HG03457 (cell line): ENCODE data around the gene IGSF3.

ENCODE experiments used
- ATAC-seq: cut with Tn5 transposase; IDR thresholded peaks from one replicate; pipeline ENCODE4 v1.9.1; 2021; ENCODE audit warnings: moderate number of reproducible peaks; ENCODE audit not compliant: unreplicated experiment

IGSF3 gene

GRCh38 chr1:116686723-116687352 is 19.3 kb upstream of the IGSF3 start:
- no peak for ATAC-seq

- ATAC-seq = no peak
These were observed 18.6 kb upstream of the IGSF3 start for GRCh38 chr1:116686175-116686574.

- no peak for ATAC-seq
These were observed 17.0 kb upstream of the IGSF3 start for GRCh38 chr1:116684575-116684974.

- no peak for ATAC-seq
These were observed 15.2 kb upstream of the IGSF3 start for GRCh38 chr1:116682641-116683221.

GRCh38 chr1:116681343-116681899 is 13.9 kb upstream of the IGSF3 start:
- no peak for ATAC-seq

- ATAC-seq = no peak
These were observed 13.2 kb upstream of the IGSF3 start for GRCh38 chr1:116680752-116681151.

GRCh38 chr1:116679828-116680628 is 12.5 kb upstream of the IGSF3 start:
- no peak for ATAC-seq

- no peak for ATAC-seq
These were observed 11.7 kb upstream of the IGSF3 start for GRCh38 chr1:116679091-116679827.

GRCh38 chr1:116678732-116679090 is 11.2 kb upstream of the IGSF3 start:
- ATAC-seq = no peak

GRCh38 chr1:116677474-116678062 is 10.0 kb upstream of the IGSF3 start:
- no peak for ATAC-seq

GRCh38 chr1:116676291-116676690 is 8.8 kb upstream of the IGSF3 start:
- ATAC-seq = no peak

- ATAC-seq = no peak
These were observed 7.2 kb upstream of the IGSF3 start for GRCh38 chr1:116674751-116675150.

- ATAC-seq = no peak
These were observed 6.5 kb upstream of the IGSF3 start for GRCh38 chr1:116674011-116674531.

- no peak for ATAC-seq
These were observed 4.4 kb upstream of the IGSF3 start for GRCh38 chr1:116671912-116672311.

- no peak for ATAC-seq
These were observed 3.7 kb upstream of the IGSF3 start for GRCh38 chr1:116671072-116671760.

- ATAC-seq = no peak
These were observed 744 bp upstream of the IGSF3 start for GRCh38 chr1:116668277-116668676.

GRCh38 chr1:116667078-116667574 is 407 bp downstream of the IGSF3 start:
- ATAC-seq = no peak

GRCh38 chr1:116666187-116667077 is 1.1 kb downstream of the IGSF3 start:
- ATAC-seq = no peak

- ATAC-seq = no peak
These were observed 2.6 kb downstream of the IGSF3 start for GRCh38 chr1:116664978-116665371.
